Lower leg skin (tissue), 3 donors: Measurements from ENCODE around the gene NOP9.

ENCODE experiments used
- POLR2A ChIP-seq, 2 donors: fragments of 450-650 bp; IDR thresholded peaks; one replicate each; pipeline ENCODE4 v1.6.1; 2016 to 2017; ENCODE audit warnings: antibody characterized with exemption in 2 of 2, mild to moderate bottlenecking in 1 of 2, moderate library complexity in 1 of 2
- TF ChIP-seq, protein P1 (sequence below), 3 donors: fragments of 450-650 bp; IDR thresholded peaks; one replicate each; pipeline ENCODE4 v1.5.1; 2016; ENCODE audit warnings: antibody characterized with exemption in 3 of 3, mild to moderate bottlenecking in 3 of 3, moderate library complexity in 2 of 3

- no peak for TF ChIP-seq POLR2A (IDR thresholded peaks at IDR 0.05)
- TF ChIP-seq, protein P1, sequence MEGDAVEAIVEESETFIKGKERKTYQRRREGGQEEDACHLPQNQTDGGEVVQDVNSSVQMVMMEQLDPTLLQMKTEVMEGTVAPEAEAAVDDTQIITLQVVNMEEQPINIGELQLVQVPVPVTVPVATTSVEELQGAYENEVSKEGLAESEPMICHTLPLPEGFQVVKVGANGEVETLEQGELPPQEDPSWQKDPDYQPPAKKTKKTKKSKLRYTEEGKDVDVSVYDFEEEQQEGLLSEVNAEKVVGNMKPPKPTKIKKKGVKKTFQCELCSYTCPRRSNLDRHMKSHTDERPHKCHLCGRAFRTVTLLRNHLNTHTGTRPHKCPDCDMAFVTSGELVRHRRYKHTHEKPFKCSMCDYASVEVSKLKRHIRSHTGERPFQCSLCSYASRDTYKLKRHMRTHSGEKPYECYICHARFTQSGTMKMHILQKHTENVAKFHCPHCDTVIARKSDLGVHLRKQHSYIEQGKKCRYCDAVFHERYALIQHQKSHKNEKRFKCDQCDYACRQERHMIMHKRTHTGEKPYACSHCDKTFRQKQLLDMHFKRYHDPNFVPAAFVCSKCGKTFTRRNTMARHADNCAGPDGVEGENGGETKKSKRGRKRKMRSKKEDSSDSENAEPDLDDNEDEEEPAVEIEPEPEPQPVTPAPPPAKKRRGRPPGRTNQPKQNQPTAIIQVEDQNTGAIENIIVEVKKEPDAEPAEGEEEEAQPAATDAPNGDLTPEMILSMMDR (IDR thresholded peaks at IDR 0.05), result no peak
Measured at GRCh38 chr14:24260780-24261157, 38.9 kb upstream of the NOP9 start.
